Thyroid gland (tissue), 4 donors: ENCODE measurements around the gene OXCT2. TPM values are rescaled to one million over a fixed set of nuclear protein-coding genes. Genes with fewer than 3 reads are reported as not detected.
"Not testable (repeated sequence)": the region's sequence is repeated elsewhere in the genome, so short reads cannot be mapped to it uniquely, and the experiment has no call there.

Experiments used
- DNase-seq, 2 donors: peaks; one replicate each; pipeline ENCODE4 v3.0.0-alpha.2; 2019
- H3K27ac ChIP-seq, 3 donors: fragments of 200-600 bp; sonication (generic); 1 replicate in 2 of 3; 2 replicates in 1 of 3; pipeline ENCODE4 v1.5.1; 2016 to 2019; ENCODE audit warnings: mild to moderate bottlenecking in 1 of 3, moderate library complexity in 1 of 3
- H3K27me3 ChIP-seq: fragments of 200-600 bp; sonication (generic); one replicate; pipeline ENCODE4 v1.5.1; 2019
- H3K36me3 ChIP-seq, 2 donors: fragments of 200-600 bp; sonication (generic); one replicate each; pipeline ENCODE4 v1.5.1; 2016 to 2019
- H3K4me1 ChIP-seq, 2 donors: fragments of 200-600 bp; sonication (generic); one replicate each; pipeline ENCODE4 v1.5.1; 2017 to 2019
- H3K4me3 ChIP-seq, 3 donors: fragments of 200-600 bp; sonication (generic); replicated peaks in 1 of 3; 1 replicate in 2 of 3; 2 replicates in 1 of 3; pipeline ENCODE4 v1.5.1; 2016; ENCODE audit warnings: mild to moderate bottlenecking in 1 of 3
- H3K9me3 ChIP-seq: fragments of 200-600 bp; sonication (generic); one replicate; pipeline ENCODE4 v1.5.1; 2017
- CTCF ChIP-seq, 6 experiments: fragments of 200-600 bp in 3 of 6; fragments of 450-650 bp in 3 of 6; sonication (generic) in 3 of 6; IDR thresholded peaks; one replicate each; pipeline ENCODE4 v1.5.1; 2016 to 2019; ENCODE audit warnings: antibody characterized with exemption in 6 of 6, mild to moderate bottlenecking in 2 of 6, inconsistent platforms in 1 of 6, moderate library complexity in 1 of 6
- POLR2A ChIP-seq, 2 donors: fragments of 450-650 bp; IDR thresholded peaks; one replicate each; pipeline ENCODE4 v1.6.1; 2017; ENCODE audit warnings: antibody characterized with exemption in 2 of 2, mild to moderate bottlenecking in 2 of 2, moderate library complexity in 1 of 2
- WGBS, 2 donors: methylation state at CpG; one replicate each; pipeline ENCODE4 v1.1.5; 2017; 5-methylcytosine and 5-hydroxymethylcytosine counted together
- intact Hi-C: fragments of 100-400 bp; cut with DNase I; formaldehyde crosslinking; loops from one replicate; pipeline ENCODE4 v1.15.1; 2023
- total RNA-seq, 4 donors: library from RNA; depleted of rRNA; stranded (reverse); fragments of >200 nt; gene quantifications; one replicate each; pipeline ENCODE4 v1.2.3, GENCODE V29; 2016

The OXCT2 gene
- total RNA-seq, 4 donors from 2014 or later = 2.6 to 8.2 (median 3.5) TPM

- WGBS, 2 donors = no CpG with 5 or more reads among the region's 19 CpGs
- DNase-seq, H3K4me1 ChIP-seq, H3K4me3 ChIP-seq, intact Hi-C loops, H3K36me3 ChIP-seq, H3K9me3 ChIP-seq, H3K27ac ChIP-seq, H3K27me3 ChIP-seq: not testable (repeated sequence)
Measured at GRCh38 chr1:39764512-39764911, 6.6 kb downstream of the OXCT2 start.

DNA sequence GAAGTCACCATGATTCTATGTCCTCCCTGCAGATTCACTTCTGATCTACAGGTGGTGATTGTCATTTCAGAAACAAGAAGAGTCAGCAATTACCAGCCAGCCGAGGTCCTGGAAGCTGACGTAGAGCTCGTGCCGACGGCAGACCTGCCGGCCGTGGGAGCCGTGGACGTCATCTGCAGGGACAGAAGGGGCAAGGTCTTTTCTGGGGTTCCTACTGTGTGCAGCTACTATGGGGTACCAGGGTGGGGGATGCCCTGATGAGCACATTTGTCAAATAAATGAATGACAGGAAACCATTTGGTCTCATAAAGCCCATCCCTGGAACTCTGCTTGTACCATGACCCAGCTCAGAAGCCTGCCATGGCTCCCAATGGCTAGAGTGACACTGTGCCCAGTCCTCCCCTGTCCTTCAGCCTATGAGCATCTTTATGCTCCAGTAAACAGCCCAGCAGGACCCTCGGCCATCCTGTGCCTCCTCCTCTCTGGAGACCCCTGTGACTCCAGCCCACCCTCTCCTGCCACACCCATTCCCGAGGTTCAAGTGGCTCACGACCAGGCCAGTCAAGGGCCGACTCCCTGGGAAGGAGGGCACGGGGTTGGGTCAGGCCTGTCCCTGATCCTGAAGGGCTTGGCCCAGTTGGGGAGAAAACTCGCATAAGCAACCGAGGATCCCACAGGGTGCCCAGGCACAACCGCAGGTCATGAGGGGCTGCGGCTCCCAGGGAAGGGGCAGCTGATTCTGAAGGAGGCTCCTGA, 7.4 kb downstream of the OXCT2 start:
- H3K27me3 ChIP-seq, H3K36me3 ChIP-seq, H3K27ac ChIP-seq, intact Hi-C loops, DNase-seq, H3K4me1 ChIP-seq, H3K4me3 ChIP-seq, H3K9me3 ChIP-seq: not testable (repeated sequence)
- WGBS, 2 donors = 78 to 81% methylated on average over 12 to 13 of the region's 18 CpGs

DNA sequence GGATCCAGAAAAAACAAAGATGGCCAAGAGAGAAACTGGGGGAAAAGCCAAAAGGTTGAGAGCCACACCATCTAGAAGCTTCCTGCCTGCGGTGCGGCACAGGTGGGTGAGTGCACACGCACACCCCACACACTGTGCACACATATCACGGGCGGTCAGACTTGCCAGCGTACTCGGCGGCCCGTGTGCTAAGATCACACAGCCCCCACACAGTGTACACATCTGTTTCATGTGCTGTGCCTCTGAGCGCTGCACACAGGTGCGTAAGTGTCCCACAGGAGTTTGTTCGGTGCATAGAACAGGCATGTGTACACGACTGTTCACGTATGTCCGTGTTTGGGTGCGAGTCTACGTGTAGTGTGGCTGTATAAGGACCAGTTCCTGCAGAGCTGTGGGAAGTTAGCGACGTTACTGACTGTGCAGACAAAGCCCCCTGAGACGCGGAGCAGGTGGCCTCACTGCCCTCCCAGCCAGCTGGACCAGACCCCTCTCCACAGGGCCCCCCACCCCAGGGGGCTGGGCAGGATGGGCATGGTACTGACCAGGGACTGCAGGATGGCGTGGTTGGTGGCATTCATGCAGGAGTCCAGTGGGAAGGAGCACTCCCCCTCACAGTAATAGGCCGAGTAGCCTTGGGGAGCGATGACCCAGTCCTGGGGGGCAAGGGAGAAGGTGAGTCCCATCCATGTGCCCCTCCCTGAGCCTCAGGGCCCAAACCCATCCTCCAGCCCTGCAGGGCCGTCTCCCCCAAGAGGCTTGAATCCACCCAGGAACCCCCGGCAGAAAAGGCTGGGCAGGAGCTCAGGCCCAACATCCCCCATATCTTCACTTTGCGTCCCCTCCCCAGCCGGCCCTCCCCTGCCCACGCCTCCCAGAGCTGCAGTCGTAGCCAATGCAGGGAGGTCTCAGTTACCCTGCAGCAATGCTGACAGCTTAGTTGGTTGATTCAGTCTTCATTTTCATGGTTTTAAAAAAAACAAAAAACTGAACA, 8.3 kb downstream of the OXCT2 start:
- Histone ChIP-seq H3K9me3 (no peaks in the 10 kb centered on the region), H3K36me3 (peaks cover 0 to 3% of the 10 kb centered on the region in 2 donors), H3K27ac (no peak overlapping the region), H3K4me3 (no peak overlapping the region), H3K27me3 (no peaks in the 10 kb centered on the region), H3K4me1 (no peaks in the 10 kb centered on the region)
- TF ChIP-seq CTCF (IDR thresholded peaks at IDR 0.05) (no peak), POLR2A (IDR thresholded peaks at IDR 0.05) (no peak)
- 88 to 92% methylated on average over 17 to 30 of the region's 30 CpGs for WGBS, 2 donors
- intact Hi-C loops = no loop called here
- DNase-seq = no peak

- Histone ChIP-seq H3K27ac (no peak overlapping the region), H3K4me1 (no peaks in the 10 kb centered on the region), H3K27me3 (no peaks in the 10 kb centered on the region), H3K36me3 (peaks cover 0 to 10% of the 10 kb centered on the region in 2 donors), H3K9me3 (no peaks in the 10 kb centered on the region), H3K4me3 (no peak overlapping the region)
- no peak for TF ChIP-seq CTCF (IDR thresholded peaks at IDR 0.05)
- no peak for TF ChIP-seq POLR2A (IDR thresholded peaks at IDR 0.05)
- DNase-seq = no peak
- intact Hi-C loops = no loop called here
- 70 to 72% methylated on average over 13 to 16 of the region's 16 CpGs for WGBS, 2 donors
Measured at GRCh38 chr1:39761557-39762260, 9.4 kb downstream of the OXCT2 start.

DNA sequence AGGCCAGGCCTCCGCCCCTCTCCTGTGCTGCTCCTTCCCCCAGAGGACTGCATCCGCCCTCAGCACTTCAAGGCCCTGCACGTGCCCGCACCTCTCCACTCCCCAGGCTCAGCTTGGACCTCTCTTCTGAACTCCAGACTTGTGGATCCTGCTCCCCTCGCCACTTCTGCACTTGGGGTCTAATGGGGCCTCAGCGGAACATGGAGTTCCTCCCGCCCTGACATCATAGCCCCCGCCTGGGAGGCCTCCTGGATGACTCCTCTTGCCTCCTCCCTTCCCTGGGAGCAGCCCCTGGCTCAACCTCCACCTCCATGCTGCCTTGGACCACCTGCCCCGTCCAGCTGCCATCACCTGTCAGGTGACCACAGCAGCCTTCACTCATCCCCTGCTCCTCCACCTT, 10.1 kb downstream of the OXCT2 start:
- WGBS, 2 donors = 86 to 93% methylated on average over 9 of the region's 9 CpGs
- H3K27me3 ChIP-seq = no peaks in the 10 kb centered on the region
- DNase-seq = no peak
- H3K36me3 ChIP-seq = peaks cover 0 to 10% of the 10 kb centered on the region in 2 donors
- intact Hi-C loops = no loop called here
- H3K4me1 ChIP-seq = peaks cover 0 to 3% of the 10 kb centered on the region in 2 donors
- H3K9me3 ChIP-seq = no peaks in the 10 kb centered on the region
- no peak for TF ChIP-seq CTCF (IDR thresholded peaks at IDR 0.05)
- TF ChIP-seq POLR2A (IDR thresholded peaks at IDR 0.05) = no peak
- no peak overlapping the region for H3K4me3 ChIP-seq
- no peak overlapping the region for H3K27ac ChIP-seq
